ENCODE results near the gene TP53TG3D.
"Not testable (repeated sequence)": the region's sequence is repeated elsewhere in the genome, so short reads cannot be mapped to it uniquely, and the experiment has no call there.

TP53TG3D gene

GRCh38 chr16:32252986-32253385 lies at the start of gene TP53TG3D:
Gene TP53TG3D (plus strand): TSS chr16:32253286. CDS start chr16:32253354, 68 bp downstream.
- DNase-seq (ENCODE audit: low read depth), result not testable (repeated sequence)

- DNase-seq (ENCODE audit: low read depth), result not testable (repeated sequence)
Measured at GRCh38 chr16:32253507-32253906, 421 bp downstream of the TP53TG3D start.

GRCh38 chr16:32261526-32261925 lies 8.4 kb downstream of the TP53TG3D start:
- DNase-seq (ENCODE audit: low read depth), result not testable (repeated sequence)

GRCh38 chr16:32263552-32263951 lies 10.5 kb downstream of the TP53TG3D start:
- DNase-seq (ENCODE audit: low read depth), result not testable (repeated sequence)

- DNase-seq (ENCODE audit: low read depth), result not testable (repeated sequence)
Measured at GRCh38 chr16:32281910-32282309, 28.8 kb downstream of the TP53TG3D start.

- not testable (repeated sequence) for DNase-seq (ENCODE audit: low read depth)
Measured at GRCh38 chr16:32283024-32283423, 29.9 kb downstream of the TP53TG3D start.

GRCh38 chr16:32283917-32284495 lies 30.9 kb downstream of the TP53TG3D start:
- not testable (repeated sequence) for DNase-seq (ENCODE audit: low read depth)

GRCh38 chr16:32284800-32285796 lies 32.0 kb downstream of the TP53TG3D start:
- DNase-seq (ENCODE audit: low read depth), result not testable (repeated sequence)

- DNase-seq (ENCODE audit: low read depth), result not testable (repeated sequence)
Measured at GRCh38 chr16:32286193-32286592, 33.1 kb downstream of the TP53TG3D start.

GRCh38 chr16:32287743-32288142 lies 34.7 kb downstream of the TP53TG3D start:
- not testable (repeated sequence) for DNase-seq (ENCODE audit: low read depth)

- DNase-seq (ENCODE audit: low read depth), result not testable (repeated sequence)
Measured at GRCh38 chr16:32289197-32289596, 36.1 kb downstream of the TP53TG3D start.

- DNase-seq (ENCODE audit: low read depth), result not testable (repeated sequence)
Measured at GRCh38 chr16:32302776-32303175, 49.7 kb downstream of the TP53TG3D start.

Data from stimulated activated CD8-positive, alpha-beta memory T cell treated with anti-CD3 and anti-CD28 coated beads, Interleukin-4, amount 100 ng/mL, for 24 hours (primary cell).